ENCODE results near the gene SLC7A1. TPM values are rescaled to one million over a fixed set of nuclear protein-coding genes. Genes with fewer than 3 reads are reported as not detected.

SLC7A1 gene
- total RNA-seq, 1 donor from 2014 or later: 138 TPM

DNA sequence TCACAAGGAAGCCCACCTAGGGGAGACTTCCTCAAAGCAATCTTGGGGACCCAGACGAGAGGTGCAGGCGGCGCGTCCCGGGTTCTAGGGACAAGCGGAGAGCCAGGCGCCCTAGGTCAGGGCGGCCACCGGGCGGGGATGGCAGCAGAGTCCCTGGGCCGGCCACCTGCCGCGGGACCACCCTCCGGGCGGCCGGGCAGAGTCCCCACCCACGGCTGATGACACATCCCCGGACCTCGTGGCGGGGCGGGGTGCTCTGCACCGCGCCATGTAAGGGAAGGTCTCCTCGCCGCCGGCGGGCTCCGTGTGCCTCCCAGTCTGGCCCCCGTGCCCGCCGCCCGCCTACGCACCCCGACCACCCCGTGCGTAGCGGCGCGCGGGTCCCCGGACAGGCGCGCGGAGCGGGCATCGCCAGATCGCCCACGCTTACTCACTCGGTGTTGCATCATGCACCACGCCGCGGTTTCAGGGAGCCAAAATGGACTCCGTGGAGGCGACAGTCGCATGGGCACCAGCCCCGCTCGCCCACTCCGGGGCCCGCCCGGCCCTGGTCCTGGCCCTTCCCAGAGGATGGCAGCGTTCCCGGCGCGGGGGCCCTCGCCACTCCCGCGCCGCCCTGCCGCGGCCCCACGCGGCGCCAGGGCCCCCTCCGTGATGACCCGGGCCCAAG is 643 bp downstream of the SLC7A1 start:
- intact Hi-C loops (cut with micrococcal nuclease): loop anchor here (2.0 to 10.0 kb wide), 7 partner anchors 53 to 1610 kb away; partner anchors contain the start of genes HMGB1, UBL3 and USPL1
- peak overlapping the region; percentile 95 for H3K4me3 Mint-ChIP-seq
- peaks cover 45% of the 10 kb centered on the region for H3K4me1 Mint-ChIP-seq
- peaks cover 27% of the 10 kb centered on the region for H3K36me3 Mint-ChIP-seq (ENCODE audit: low read depth)
- H3K27me3 Mint-ChIP-seq: peaks cover 3% of the 10 kb centered on the region
- H3K9me3 Mint-ChIP-seq: no peaks in the 10 kb centered on the region
- H3K27ac Mint-ChIP-seq: peak overlapping the region; percentile 97
- peak; percentile 90 for DNase-seq

DNA sequence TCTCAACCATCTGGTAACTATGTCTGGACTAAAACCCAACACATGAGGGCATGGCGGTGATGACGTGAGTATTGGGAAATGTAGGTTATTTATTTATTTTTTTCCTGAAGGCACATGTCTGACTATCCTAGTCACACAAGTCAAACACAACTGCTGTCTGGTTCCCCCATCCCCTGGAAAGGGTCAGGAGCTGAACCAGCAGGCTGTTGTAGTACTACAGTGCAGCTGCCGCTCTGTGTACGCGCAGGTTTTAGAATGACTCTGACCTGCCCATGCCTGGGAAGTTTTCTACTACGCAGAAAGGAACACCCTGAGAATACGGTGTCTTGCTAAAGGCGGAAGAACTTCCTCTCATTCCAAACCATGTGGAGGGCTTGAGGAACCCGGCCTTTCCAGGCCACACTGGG is 1.2 kb downstream of the SLC7A1 start:
- peak overlapping the region; percentile 95 for H3K4me3 Mint-ChIP-seq
- peak overlapping the region; percentile 97 for H3K27ac Mint-ChIP-seq
- intact Hi-C loops (cut with micrococcal nuclease): loop anchor here (2.0 to 10.0 kb wide), 7 partner anchors 52 to 1610 kb away; partner anchors contain the start of genes HMGB1, UBL3 and USPL1
- H3K9me3 Mint-ChIP-seq: no peaks in the 10 kb centered on the region
- peak; percentile 84 for DNase-seq
- H3K36me3 Mint-ChIP-seq (ENCODE audit: low read depth): peaks cover 29% of the 10 kb centered on the region
- H3K27me3 Mint-ChIP-seq: peaks cover 3% of the 10 kb centered on the region
- peaks cover 48% of the 10 kb centered on the region for H3K4me1 Mint-ChIP-seq

DNA sequence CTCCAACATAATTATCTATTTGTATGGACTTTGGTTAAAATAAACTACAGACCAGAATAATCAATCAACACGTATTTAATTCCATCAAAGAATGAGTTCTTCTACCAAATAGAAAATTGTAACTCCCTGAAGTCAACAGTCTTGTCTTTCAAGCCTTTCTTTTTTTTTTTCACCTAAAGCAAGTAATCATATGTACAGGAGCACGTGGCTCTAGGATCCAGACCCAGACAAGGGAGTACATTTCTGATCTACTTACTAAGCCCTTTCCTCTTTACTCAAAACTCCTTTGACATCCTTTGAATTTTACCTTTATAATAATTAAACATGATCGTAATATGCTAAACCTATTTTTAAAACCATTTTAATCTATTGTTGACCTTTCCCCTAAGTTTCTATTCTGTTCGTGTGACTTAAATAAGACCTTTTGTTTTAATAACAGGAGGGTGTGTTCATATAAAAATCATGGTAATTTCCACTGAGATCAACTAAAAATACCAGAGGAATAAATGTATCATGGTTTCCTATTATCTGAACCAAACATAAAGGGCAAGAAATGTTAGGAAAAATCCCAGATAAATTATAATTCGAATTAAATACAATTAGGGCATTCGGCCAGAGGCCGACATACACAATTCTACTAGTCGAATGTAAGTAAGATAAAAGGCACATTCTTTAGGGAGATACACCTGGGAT is 1.7 kb downstream of the SLC7A1 start:
- no peaks in the 10 kb centered on the region for H3K9me3 Mint-ChIP-seq
- H3K4me3 Mint-ChIP-seq: peak overlapping the region; percentile 95
- intact Hi-C loops (cut with micrococcal nuclease): loop anchor here (2.0 to 10.0 kb wide), 7 partner anchors 51 to 1611 kb away; partner anchors contain the start of genes HMGB1, UBL3 and USPL1
- peaks cover 29% of the 10 kb centered on the region for H3K36me3 Mint-ChIP-seq (ENCODE audit: low read depth)
- H3K27me3 Mint-ChIP-seq: peaks cover 2% of the 10 kb centered on the region
- DNase-seq: no peak
- peak overlapping the region; percentile 97 for H3K27ac Mint-ChIP-seq
- H3K4me1 Mint-ChIP-seq: peaks cover 48% of the 10 kb centered on the region

DNA sequence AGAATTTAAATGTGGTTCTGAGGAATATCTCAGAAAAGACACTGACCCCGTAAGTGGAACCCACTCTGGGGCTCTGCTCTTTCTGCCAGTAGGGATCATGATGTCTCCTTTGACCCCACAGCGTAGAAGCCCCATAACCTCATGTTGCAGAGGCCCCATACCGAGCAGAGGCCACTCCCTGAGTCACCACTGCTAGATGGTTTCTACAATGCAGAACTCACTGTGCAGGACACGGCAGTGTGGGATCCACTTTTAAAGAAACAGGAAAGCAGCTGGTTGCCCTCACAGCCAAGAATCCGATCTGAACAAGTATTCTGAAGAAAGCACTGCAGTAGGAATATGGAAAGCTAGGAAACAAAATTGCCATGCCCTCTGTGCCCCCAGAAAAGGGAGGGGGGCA is 4.2 kb downstream of the SLC7A1 start:
- peaks cover 42% of the 10 kb centered on the region for H3K36me3 Mint-ChIP-seq (ENCODE audit: low read depth)
- no peak overlapping the region for H3K27ac Mint-ChIP-seq

DNA sequence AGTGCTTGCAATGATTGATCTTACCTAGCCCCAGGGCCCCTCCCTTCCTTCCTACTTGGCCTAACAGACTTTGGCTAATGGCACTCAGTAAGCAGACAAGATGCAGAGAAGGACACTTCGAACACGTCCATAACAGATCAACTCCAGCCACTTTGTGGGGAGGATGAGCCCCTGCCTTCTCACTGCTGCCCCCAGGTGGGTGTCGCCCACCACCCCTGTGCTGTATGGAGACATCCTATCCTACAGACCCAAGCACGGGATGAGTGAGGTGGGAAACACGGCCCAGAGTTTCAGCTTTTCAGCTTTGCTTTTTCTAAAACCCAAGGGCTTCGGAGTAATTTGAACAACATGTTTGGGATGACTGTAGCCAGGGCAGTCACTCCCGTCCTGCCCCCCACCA is 5.5 kb downstream of the SLC7A1 start:
- H3K36me3 Mint-ChIP-seq (ENCODE audit: low read depth): peaks cover 50% of the 10 kb centered on the region
- no peaks in the 10 kb centered on the region for H3K27me3 Mint-ChIP-seq
- no peaks in the 10 kb centered on the region for H3K9me3 Mint-ChIP-seq
- H3K27ac Mint-ChIP-seq: no peak overlapping the region
- intact Hi-C loops (cut with micrococcal nuclease): loop anchor here (5.0 to 10.0 kb wide), 5 partner anchors 48 to 1615 kb away; partner anchors contain the start of genes HMGB1 and USPL1
- H3K4me1 Mint-ChIP-seq: peaks cover 62% of the 10 kb centered on the region
- DNase-seq: no peak
- H3K4me3 Mint-ChIP-seq: no peak overlapping the region

More for the DNA sequence above, 4.2 kb downstream of the SLC7A1 start:
- no peaks in the 10 kb centered on the region for H3K9me3 Mint-ChIP-seq
- peaks cover 60% of the 10 kb centered on the region for H3K4me1 Mint-ChIP-seq
- intact Hi-C loops (cut with micrococcal nuclease): loop anchor here (5.0 to 10.0 kb wide), 5 partner anchors 49 to 1613 kb away; partner anchors contain the start of genes HMGB1 and USPL1
- H3K27me3 Mint-ChIP-seq: no peaks in the 10 kb centered on the region
- H3K4me3 Mint-ChIP-seq: no peak overlapping the region
- DNase-seq: no peak

DNA sequence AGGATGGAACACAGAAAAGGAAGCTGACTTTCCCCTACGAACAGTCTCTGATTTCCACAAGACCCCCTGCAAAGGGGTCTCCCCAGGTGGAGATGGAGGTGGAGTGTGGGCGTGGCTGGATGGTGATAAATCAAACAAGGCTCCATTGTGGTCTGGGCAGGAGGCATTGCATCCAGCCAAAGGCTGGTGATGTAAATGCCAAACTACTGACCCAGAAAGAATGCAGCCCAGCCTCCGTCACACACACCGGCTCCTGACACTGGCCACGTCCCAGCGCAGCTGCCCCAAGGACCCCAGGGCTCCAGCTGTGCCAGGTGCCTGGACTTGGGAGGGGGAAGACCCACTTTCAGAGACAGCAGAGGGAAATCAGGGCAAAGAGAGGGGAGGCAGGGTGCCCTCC is 6.3 kb downstream of the SLC7A1 start:
- Mint-ChIP-seq H3K4me1 (peaks cover 64% of the 10 kb centered on the region), H3K9me3 (no peaks in the 10 kb centered on the region), H3K4me3 (no peak overlapping the region), H3K27me3 (no peaks in the 10 kb centered on the region), H3K27ac (no peak overlapping the region), H3K36me3 (ENCODE audit: low read depth) (peaks cover 47% of the 10 kb centered on the region)
- intact Hi-C loops (cut with micrococcal nuclease): no loop called here
- no peak for DNase-seq

DNA sequence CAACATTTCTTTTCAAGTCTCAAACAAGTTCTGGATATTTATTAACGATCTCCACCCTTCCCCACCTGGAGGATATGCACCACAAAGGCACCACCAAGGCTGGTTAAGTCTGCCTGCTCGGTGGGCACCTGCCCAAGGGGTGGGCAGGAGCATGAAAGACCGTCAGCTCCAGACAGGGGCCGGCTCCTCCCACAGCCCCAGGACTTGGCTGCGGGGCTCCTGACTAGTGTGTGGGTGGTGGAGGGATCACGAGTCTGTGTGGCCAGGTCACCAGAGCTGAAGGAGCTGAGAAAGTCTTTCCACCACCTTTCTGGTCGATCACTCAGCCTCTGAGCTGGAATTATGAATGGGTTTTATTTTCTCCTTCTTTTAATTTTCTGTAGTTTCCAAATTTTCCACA is 7.8 kb downstream of the SLC7A1 start:
- Mint-ChIP-seq H3K4me1 (peaks cover 56% of the 10 kb centered on the region), H3K36me3 (ENCODE audit: low read depth) (peaks cover 36% of the 10 kb centered on the region), H3K27ac (no peak overlapping the region), H3K9me3 (no peaks in the 10 kb centered on the region), H3K27me3 (no peaks in the 10 kb centered on the region), H3K4me3 (no peak overlapping the region)
- intact Hi-C loops (cut with micrococcal nuclease): no loop called here
- no peak for DNase-seq

DNA sequence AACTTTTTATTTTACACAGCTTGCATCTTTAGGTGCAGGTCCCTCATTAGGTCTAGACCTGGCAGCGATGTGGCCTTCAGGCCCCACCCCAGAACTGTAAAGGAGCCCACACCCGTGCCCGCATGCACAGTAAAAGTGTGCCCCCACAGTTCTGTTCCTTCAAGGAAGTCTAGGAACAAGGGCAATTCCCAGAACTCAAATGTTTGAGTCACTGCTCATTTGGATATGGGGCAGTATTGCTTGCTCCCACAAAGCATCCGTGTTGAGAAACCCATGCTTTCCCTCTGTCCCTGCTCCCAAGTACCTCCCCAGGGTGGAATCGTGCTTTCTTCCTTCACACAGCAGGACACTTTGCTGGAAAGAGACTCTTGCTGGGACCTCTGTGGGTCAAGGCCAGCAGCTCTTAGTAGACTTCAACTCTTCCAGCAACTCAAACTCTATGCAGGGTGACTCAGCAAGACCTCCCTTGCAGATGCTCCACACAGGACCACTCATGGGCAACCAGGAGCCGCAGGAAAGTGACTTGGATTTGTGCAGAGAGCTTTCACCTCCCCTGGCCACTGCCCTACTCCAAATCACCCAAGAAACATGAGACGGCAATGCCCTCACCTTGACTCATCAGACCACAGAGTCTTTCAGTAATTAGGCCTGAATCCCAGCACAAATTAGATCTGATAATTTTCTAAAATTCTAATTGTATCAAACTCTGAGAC is 12.3 kb downstream of the SLC7A1 start:
- H3K4me3 Mint-ChIP-seq: no peak overlapping the region
- H3K27ac Mint-ChIP-seq: peak overlapping the region; percentile 21
- intact Hi-C loops (cut with micrococcal nuclease): no loop called here
- H3K9me3 Mint-ChIP-seq: no peaks in the 10 kb centered on the region
- peaks cover 43% of the 10 kb centered on the region for H3K4me1 Mint-ChIP-seq
- H3K27me3 Mint-ChIP-seq: no peaks in the 10 kb centered on the region
- no peak for DNase-seq
- H3K36me3 Mint-ChIP-seq (ENCODE audit: low read depth): peaks cover 28% of the 10 kb centered on the region

DNA sequence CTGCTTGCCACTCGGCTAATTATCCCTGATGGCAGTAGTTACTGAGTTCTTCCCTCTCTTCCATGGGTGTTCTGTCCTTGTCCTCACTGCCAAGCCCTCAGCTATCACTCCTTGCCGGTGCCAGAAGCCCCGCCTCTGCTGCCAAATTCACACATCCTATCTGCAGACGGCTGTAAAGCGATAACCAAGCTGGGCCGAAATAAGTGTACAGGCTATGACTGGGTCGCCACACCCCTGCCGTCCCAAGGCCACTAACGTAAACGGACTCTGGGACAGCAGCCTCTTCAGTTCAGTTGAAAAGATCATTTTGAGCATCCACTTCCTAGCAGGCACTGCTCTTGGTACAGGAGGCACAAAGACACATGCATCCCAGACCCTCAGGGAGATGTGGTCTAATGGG is 13.3 kb downstream of the SLC7A1 start:
- DNase-seq: no peak
- no peak overlapping the region for H3K4me3 Mint-ChIP-seq
- intact Hi-C loops (cut with micrococcal nuclease): no loop called here
- H3K27ac Mint-ChIP-seq: no peak overlapping the region
- H3K4me1 Mint-ChIP-seq: peaks cover 36% of the 10 kb centered on the region
- H3K9me3 Mint-ChIP-seq: no peaks in the 10 kb centered on the region
- no peaks in the 10 kb centered on the region for H3K27me3 Mint-ChIP-seq
- peaks cover 23% of the 10 kb centered on the region for H3K36me3 Mint-ChIP-seq (ENCODE audit: low read depth)

DNA sequence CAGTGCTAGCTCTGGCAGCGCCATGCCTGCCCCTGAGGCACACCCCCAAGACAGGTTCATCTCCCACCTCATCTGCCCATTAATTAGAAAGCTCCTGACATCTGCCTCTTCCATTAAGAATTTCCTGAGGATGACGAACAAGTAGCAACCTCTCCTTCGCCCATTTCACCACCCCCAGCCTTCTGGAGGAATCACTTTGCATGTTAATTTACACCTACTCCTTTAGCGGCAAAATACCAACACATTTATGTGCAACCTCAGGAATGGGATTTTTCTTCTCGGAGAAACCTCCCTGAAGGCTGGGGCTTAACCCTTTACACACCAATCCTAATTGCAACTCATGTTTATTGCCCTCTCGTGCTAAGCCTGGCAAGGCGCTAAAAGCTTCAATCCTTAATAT is 13.8 kb downstream of the SLC7A1 start:
- H3K36me3 Mint-ChIP-seq (ENCODE audit: low read depth): peaks cover 19% of the 10 kb centered on the region
- no peak overlapping the region for H3K27ac Mint-ChIP-seq
- DNase-seq: no peak
- no peak overlapping the region for H3K4me3 Mint-ChIP-seq
- intact Hi-C loops (cut with micrococcal nuclease): no loop called here
- H3K9me3 Mint-ChIP-seq: no peaks in the 10 kb centered on the region
- H3K4me1 Mint-ChIP-seq: peaks cover 33% of the 10 kb centered on the region
- H3K27me3 Mint-ChIP-seq: no peaks in the 10 kb centered on the region

DNA sequence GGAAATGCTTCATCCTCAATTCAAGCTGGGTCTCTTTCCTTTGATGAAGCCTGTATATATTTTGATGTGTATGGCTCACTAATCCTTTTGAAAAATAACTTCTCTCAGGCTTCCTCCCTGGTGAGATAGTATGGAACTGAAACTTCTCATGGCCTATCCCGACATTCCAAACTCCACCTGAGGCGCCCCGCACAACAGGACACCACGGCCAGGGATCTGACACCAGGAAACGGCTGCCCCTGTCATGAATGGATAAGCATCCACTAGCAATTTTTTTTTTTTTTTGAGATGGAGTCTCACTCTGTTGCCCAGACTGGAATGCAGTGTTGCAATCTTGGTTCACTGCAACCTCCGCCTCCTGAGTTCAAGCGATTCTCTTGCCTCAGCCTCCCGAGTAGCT is 16.4 kb downstream of the SLC7A1 start:
- Mint-ChIP-seq H3K9me3 (no peaks in the 10 kb centered on the region), H3K4me3 (no peak overlapping the region), H3K4me1 (peaks cover 24% of the 10 kb centered on the region), H3K27ac (no peak overlapping the region), H3K36me3 (ENCODE audit: low read depth) (peaks cover 17% of the 10 kb centered on the region), H3K27me3 (no peaks in the 10 kb centered on the region)
- no peak for DNase-seq
- intact Hi-C loops (cut with micrococcal nuclease): no loop called here

DNA sequence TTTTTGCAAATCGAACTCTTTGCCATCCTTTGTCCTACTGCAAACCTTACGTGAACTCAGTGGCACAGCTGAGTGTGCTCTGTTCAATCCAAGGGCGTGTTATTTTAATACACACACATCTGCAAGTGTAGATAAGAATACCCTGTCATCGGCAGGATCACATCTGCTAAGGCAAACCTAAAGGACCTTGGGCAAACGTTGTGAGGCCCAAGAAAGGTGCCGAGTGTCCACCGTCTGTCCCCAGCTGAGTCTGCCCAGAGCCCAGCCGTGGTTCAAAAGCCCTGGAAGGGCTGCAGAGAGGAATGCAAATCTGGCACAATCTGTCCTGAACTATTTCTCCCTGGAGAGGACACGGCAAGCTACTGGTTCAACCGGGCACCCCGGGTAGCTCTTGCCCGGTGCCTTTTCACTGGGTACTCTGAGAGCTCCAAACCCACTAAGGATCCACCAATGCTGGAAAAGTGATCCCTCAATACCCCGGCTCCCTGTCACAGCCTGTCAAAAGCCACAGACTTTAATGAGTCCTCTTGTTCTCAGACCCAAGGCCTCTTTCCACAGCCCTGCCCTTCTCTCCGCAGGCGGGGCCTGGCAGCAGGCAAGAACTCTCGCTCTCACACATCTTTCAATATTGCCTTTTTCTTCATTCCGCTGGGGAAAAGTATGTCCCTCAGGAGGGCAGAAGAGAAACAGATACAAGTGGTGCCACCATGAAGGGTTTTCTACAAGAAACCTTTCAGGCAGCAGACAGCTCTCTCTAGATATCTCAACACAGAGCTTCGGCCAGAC is 17.0 kb downstream of the SLC7A1 start:
- Mint-ChIP-seq H3K4me1 (peaks cover 26% of the 10 kb centered on the region), H3K9me3 (no peaks in the 10 kb centered on the region), H3K27ac (no peak overlapping the region), H3K27me3 (no peaks in the 10 kb centered on the region), H3K36me3 (ENCODE audit: low read depth) (peaks cover 17% of the 10 kb centered on the region), H3K4me3 (no peak overlapping the region)
- DNase-seq: no peak
- intact Hi-C loops (cut with micrococcal nuclease): no loop called here

Data from activated CD4-positive, alpha-beta T cell treated with anti-CD3 and anti-CD28 coated beads, Interleukin-2, amount 10 ng/mL, durations not matched to agents 24 days and 14 days (primary cell).